BLaER1 treated with 17β-estradiol and CSF1 and Interleukin-3, amounts not matched to agents 10 nM and 100 nM (cell line): ENCODE measurements around the gene SLC1A2.

Experiments used
- H3K27ac ChIP-seq, 11 experiments: shearing (Covaris generic); formaldehyde crosslinking; 2 replicates each; pipeline ENCODE4 v1.8.1; 2022
- H3K27me3 ChIP-seq, 11 experiments: shearing (Covaris generic); formaldehyde crosslinking; 2 replicates each; pipeline ENCODE4 v1.8.1; 2022
- H3K36me3 ChIP-seq, 11 experiments: shearing (Covaris generic); formaldehyde crosslinking; 2 replicates each; pipeline ENCODE4 v1.8.1; 2022
- H3K4me1 ChIP-seq, 10 experiments: shearing (Covaris generic); formaldehyde crosslinking; 2 replicates each; pipeline ENCODE4 v1.8.1; 2022
- H3K4me2 ChIP-seq, 11 experiments: shearing (Covaris generic); formaldehyde crosslinking; 2 replicates each; pipeline ENCODE4 v1.8.1; 2022
- H3K4me3 ChIP-seq, 10 experiments: shearing (Covaris generic); formaldehyde crosslinking; 2 replicates each; pipeline ENCODE4 v1.8.1; 2022
- H3K9ac ChIP-seq, 11 experiments: shearing (Covaris generic); formaldehyde crosslinking; 2 replicates each; pipeline ENCODE4 v1.8.1; 2022
- H3K9me3 ChIP-seq, 11 experiments: shearing (Covaris generic); formaldehyde crosslinking; replicated peaks in 1 of 11; 2 replicates each; pipeline ENCODE4 v1.8.1; 2022
- H4K20me1 ChIP-seq, 11 experiments: shearing (Covaris generic); formaldehyde crosslinking; 2 replicates each; pipeline ENCODE4 v1.8.1; 2022
- Cebpa-rat ChIP-seq, 11 experiments: shearing (Covaris generic); IDR thresholded peaks; 2 replicates each; pipeline ENCODE4 v1.8.1; 2022

Gene SLC1A2

GRCh38 chr11:35360055-35360530 lies 59.3 kb downstream of the SLC1A2 start:
- Histone ChIP-seq H3K4me1 (0 out of 20 replicates have a peak, but pooled peaks cover 0 to 4% (median 0%) of the 10 kb centered on the region in 10 experiments), H3K9ac (no peak overlapping the region), H3K27ac (no peak overlapping the region), H3K36me3 (no peaks in the 10 kb centered on the region), H3K4me3 (no peak overlapping the region), H3K9me3 (no peaks in the 10 kb centered on the region), H4K20me1 (no peaks in the 10 kb centered on the region), H3K27me3 (no peaks in the 10 kb centered on the region), H3K4me2 (no peak overlapping the region)
- TF ChIP-seq Cebpa-rat (IDR thresholded peaks at IDR 0.05), result no peak

GRCh38 chr11:35359321-35360054 lies 59.9 kb downstream of the SLC1A2 start:
- H3K4me3 ChIP-seq, result no peak overlapping the region
- H3K27ac ChIP-seq, result no peak overlapping the region
- no peak for TF ChIP-seq Cebpa-rat (IDR thresholded peaks at IDR 0.05)
- no peaks in the 10 kb centered on the region for H3K36me3 ChIP-seq
- H4K20me1 ChIP-seq, result no peaks in the 10 kb centered on the region
- no peaks in the 10 kb centered on the region for H3K27me3 ChIP-seq
- no peak overlapping the region for H3K9ac ChIP-seq
- H3K4me2 ChIP-seq, result no peak overlapping the region
- 0 out of 20 replicates have a peak, but pooled peaks cover 0 to 4% (median 0%) of the 10 kb centered on the region in 10 experiments for H3K4me1 ChIP-seq
- no peaks in the 10 kb centered on the region for H3K9me3 ChIP-seq

- no peak for TF ChIP-seq Cebpa-rat (IDR thresholded peaks at IDR 0.05)
- Histone ChIP-seq H3K27ac (no peak overlapping the region), H3K36me3 (no peaks in the 10 kb centered on the region), H3K4me2 (no peak overlapping the region), H3K4me1 (0 out of 20 replicates have a peak, but pooled peaks cover 0 to 4% (median 0%) of the 10 kb centered on the region in 10 experiments), H3K4me3 (no peak overlapping the region), H3K9me3 (no peaks in the 10 kb centered on the region), H4K20me1 (no peaks in the 10 kb centered on the region), H3K9ac (no peak overlapping the region), H3K27me3 (no peaks in the 10 kb centered on the region)
Measured at GRCh38 chr11:35358391-35358790, 61.0 kb downstream of the SLC1A2 start.

- Histone ChIP-seq H3K27ac (no peak overlapping the region), H3K36me3 (no peaks in the 10 kb centered on the region), H3K4me1 (0 out of 20 replicates have a peak, but pooled peaks cover 0 to 4% (median 0%) of the 10 kb centered on the region in 10 experiments), H3K4me2 (no peak overlapping the region), H3K9me3 (no peaks in the 10 kb centered on the region), H4K20me1 (no peaks in the 10 kb centered on the region), H3K4me3 (no peak overlapping the region), H3K9ac (no peak overlapping the region), H3K27me3 (no peaks in the 10 kb centered on the region)
- TF ChIP-seq Cebpa-rat (IDR thresholded peaks at IDR 0.05), result no peak
Measured at GRCh38 chr11:35357923-35358322, 61.4 kb downstream of the SLC1A2 start.

GRCh38 chr11:35355102-35355749 lies 64.1 kb downstream of the SLC1A2 start:
- TF ChIP-seq Cebpa-rat (IDR thresholded peaks at IDR 0.05), result no peak
- H3K4me3 ChIP-seq, result no peak overlapping the region
- H3K9me3 ChIP-seq, result no peaks in the 10 kb centered on the region

GRCh38 chr11:35354644-35355043 lies 64.7 kb downstream of the SLC1A2 start:
- no peak overlapping the region for H3K4me3 ChIP-seq
- H3K36me3 ChIP-seq, result no peaks in the 10 kb centered on the region
- H3K4me2 ChIP-seq, result no peak overlapping the region
- H3K4me1 ChIP-seq, result peaks cover 0 to 14% (median 0%) of the 10 kb centered on the region in 10 experiments; a peak in 4 of 20 replicates
- no peaks in the 10 kb centered on the region for H3K9me3 ChIP-seq
- no peaks in the 10 kb centered on the region for H4K20me1 ChIP-seq
- no peaks in the 10 kb centered on the region for H3K27me3 ChIP-seq
- H3K27ac ChIP-seq, result no peak overlapping the region
- H3K9ac ChIP-seq, result no peak overlapping the region
- TF ChIP-seq Cebpa-rat (IDR thresholded peaks at IDR 0.05), result no peak

More at GRCh38 chr11:35355102-35355749, 64.1 kb downstream of the SLC1A2 start:
- Histone ChIP-seq H3K27ac (no peak overlapping the region), H3K9ac (no peak overlapping the region), H3K4me2 (0 out of 22 replicates have a peak overlapping the region, but pooled peaks of 1 of the 11 experiments have one; percentile 3), H3K36me3 (no peaks in the 10 kb centered on the region), H3K27me3 (no peaks in the 10 kb centered on the region), H4K20me1 (no peaks in the 10 kb centered on the region), H3K4me1 (peaks cover 0 to 14% (median 0%) of the 10 kb centered on the region in 10 experiments; a peak in 4 of 20 replicates)

GRCh38 chr11:35352077-35352888 lies 67.1 kb downstream of the SLC1A2 start:
- peak overlapping the region in 2 of 11 experiments; percentile 21 to 48; a peak in 4 of 22 replicates for H3K4me2 ChIP-seq
- no peaks in the 10 kb centered on the region for H3K9me3 ChIP-seq
- H3K9ac ChIP-seq, result no peak overlapping the region
- TF ChIP-seq Cebpa-rat (IDR thresholded peaks at IDR 0.05), result no peak
- no peak overlapping the region for H3K27ac ChIP-seq
- no peaks in the 10 kb centered on the region for H4K20me1 ChIP-seq
- H3K36me3 ChIP-seq, result no peaks in the 10 kb centered on the region
- no peak overlapping the region for H3K4me3 ChIP-seq
- H3K27me3 ChIP-seq, result no peaks in the 10 kb centered on the region
- peaks cover 0 to 23% (median 0%) of the 10 kb centered on the region in 10 experiments; a peak in 4 of 20 replicates for H3K4me1 ChIP-seq

- Histone ChIP-seq H3K4me2 (no peak overlapping the region), H3K27me3 (no peaks in the 10 kb centered on the region), H3K27ac (no peak overlapping the region), H3K9me3 (peaks cover 0 to 6% (median 0%) of the 10 kb centered on the region in 11 experiments; a peak in 1 of 22 replicates), H3K9ac (no peak overlapping the region), H3K4me1 (peaks cover 0 to 30% (median 0%) of the 10 kb centered on the region in 10 experiments; a peak in 9 of 20 replicates), H3K4me3 (no peak overlapping the region), H3K36me3 (no peaks in the 10 kb centered on the region), H4K20me1 (no peaks in the 10 kb centered on the region)
- no peak for TF ChIP-seq Cebpa-rat (IDR thresholded peaks at IDR 0.05)
Measured at GRCh38 chr11:35349897-35350296, 69.5 kb downstream of the SLC1A2 start.
